ENCODE results near the gene VRK1. TPM values are rescaled to one million over a fixed set of nuclear protein-coding genes. Genes with fewer than 3 reads are reported as not detected.

Gene VRK1
- total RNA-seq, 2 donors from 2014 or later: 11.3 to 14.6 TPM

DNA sequence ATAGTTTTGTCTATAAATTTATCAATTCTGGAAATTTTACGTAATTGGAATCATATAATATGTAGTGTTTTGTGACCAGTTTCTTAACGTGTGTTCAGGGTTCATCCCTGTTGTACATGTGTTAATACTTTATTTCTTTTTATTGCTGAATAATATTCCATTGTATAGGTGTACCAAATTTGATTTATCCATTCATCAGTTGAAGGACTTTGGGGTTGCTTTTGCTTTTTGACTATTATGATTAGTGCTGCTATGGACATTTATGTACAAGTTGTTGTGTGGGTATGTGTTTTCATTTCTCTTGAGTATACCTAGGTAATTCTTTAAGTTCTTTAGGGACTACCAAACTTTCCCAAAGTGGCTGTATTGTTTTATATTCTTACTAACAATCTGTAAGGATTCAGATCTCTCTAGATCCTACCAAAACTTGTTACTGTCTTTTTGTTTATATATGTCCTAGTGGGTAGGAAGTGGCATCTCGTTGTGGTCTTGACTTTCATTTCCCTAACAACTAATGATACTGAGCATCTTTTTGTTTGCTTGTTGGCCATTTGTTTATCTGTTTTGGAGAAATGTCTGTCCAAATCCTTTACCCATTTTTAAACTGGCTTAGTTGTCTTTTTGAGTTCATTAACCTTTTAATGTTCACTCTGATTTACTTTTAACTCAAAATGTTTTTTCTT lies 14.9 kb downstream of the VRK1 start:
- ATAC-seq (no peak), DNase-seq (no peak)
- intact Hi-C loops (cut with DNase I, micrococcal nuclease): no loop called here

DNA sequence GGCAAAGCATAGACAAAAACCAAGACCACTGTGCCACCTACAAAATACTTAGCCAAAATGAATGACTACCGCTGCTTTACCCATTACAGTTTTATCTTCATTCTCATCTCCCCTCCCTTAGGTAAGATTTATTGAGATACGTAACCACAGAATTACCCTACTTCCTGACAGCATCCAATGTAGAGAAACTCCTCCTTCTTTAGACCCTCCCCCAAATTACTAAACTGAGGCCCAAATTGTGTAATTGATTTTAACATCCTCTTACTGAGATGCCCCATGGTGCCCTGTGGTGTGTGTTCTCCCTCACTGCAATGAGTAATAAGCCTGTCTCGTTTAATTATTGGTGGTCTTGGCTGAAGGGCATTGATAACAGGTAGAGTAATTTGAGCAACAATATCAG lies 19.1 kb downstream of the VRK1 start:
- DNase-seq (no peak), ATAC-seq (no peak)
- intact Hi-C loops (cut with DNase I, micrococcal nuclease): no loop called here

DNA sequence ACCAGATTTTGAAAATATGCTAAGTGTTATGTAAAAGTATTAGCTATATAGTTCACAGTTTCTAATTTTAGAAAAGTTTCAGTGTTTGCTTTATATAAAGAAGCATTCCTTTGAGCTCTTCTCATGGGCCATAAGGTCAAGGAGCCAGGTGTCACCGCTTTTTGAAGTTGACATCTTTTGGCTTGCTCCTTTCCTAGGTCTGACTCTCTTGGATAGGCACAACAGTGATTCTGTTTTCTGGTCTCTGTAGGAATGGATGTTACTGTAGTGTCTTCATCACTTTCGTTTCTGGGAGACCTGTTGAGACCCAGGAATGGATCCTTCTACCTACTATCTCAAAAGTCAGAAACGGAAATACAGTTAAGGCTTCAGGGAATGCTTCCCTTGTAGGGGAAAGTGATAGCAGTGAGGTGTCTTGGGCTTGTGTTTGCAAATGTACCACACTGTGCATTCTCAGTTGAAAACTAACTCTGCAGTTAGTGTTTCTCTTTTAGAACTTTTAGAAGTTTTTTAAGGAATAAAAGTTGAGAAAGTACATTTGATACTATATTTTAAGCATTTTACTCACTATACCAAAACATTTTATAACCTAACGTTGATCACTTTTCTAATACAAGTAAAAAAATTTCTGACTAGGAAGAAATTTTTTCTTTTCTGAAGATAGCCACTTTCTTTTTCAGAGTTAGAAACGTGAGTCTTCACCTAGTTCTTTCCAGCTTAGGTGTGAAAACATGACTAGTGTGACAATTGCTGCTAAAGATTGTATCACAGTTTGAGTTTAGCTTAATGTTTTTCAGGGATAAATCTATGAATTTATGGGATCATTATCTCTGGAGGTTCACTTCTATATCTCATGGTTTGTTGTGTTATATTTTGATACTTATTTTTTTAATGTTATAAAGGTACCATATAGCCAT lies 20.8 kb downstream of the VRK1 start:
- DNase-seq (no peak), ATAC-seq (no peak)
- intact Hi-C loops (cut with DNase I, micrococcal nuclease): no loop called here

DNA sequence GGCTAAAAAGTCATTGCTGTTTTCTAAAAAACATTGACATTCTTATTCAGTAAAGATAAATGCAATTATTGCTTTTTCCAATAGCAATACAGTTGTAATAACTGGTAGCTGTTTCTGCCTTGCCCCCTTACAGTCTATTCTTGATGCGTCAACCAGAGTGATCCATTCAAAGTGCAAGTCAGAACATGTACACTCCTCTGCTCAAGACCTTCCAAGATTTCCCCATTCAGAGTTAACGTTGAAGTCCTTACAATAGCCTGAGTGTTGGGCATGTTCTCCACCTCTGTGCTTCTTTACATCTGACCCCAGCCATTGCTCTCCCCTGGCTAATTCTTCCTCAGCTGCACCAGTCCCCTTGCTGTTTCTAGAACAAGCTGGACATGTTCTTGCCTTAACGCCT lies 24.3 kb downstream of the VRK1 start:
- no peak for ATAC-seq
- intact Hi-C loops (cut with DNase I, micrococcal nuclease): no loop called here
- DNase-seq: no peak

DNA sequence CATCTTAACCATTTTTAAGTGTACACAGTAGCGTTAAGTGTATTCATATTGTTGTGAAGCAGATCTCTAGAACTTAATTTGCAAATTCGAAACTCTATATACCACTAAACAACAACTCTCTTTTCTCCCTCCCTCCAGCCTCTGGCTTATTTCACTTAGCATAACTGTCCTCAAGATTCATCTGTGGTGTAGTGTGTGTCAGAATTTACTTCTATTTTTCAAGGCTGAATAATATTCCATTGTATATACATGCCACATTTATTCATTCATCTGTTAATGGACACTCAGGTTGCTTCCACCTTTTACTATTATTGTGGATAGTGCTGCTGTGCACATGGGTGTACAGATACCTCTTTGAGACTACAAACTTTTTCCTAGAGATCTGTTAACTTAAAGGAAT lies 26.5 kb downstream of the VRK1 start:
- no peak for ATAC-seq
- intact Hi-C loops (cut with DNase I, micrococcal nuclease): no loop called here
- no peak for DNase-seq

DNA sequence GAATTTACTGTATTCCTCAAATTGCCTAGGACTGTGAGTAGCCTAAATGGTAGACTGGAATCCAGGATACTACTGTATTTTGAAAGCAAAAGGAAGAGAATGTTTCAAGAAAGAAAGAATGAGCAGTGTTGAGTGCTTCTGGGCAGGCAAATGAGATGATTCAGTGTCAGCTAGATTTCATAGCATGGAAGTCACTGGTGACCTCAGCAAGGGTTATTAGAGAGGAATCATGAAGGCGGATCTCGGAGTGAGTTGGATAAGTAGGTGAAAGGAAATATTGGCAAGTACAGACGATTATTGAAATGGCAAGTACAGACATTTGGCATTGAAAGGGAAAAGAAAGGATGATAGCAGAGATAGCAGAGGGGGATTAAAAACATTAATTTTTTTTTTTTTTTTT lies 27.1 kb downstream of the VRK1 start:
- intact Hi-C loops (cut with DNase I, micrococcal nuclease): no loop called here
- ATAC-seq (no peak), DNase-seq (no peak)

DNA sequence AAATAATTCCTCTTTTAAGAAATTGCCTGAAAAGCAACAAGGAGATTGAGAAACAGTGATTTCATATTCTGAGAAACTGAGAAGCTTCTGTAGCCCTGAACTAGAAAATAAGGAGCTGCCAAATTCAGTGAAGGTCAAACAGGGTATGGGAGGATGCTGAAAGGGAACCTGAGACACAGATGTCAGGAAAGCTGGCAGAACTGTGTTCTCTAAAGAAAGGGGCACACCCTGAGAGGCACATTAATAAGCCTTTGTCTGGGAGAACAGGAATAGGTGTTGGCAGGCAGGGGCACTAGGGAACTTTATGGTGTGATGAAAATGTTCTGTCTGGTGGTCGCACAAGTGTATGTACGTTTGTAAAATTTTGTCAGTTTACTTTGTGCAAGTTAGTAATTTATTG lies 29.6 kb downstream of the VRK1 start:
- DNase-seq: no peak
- ATAC-seq: no peak
- intact Hi-C loops (cut with DNase I, micrococcal nuclease): no loop called here

DNA sequence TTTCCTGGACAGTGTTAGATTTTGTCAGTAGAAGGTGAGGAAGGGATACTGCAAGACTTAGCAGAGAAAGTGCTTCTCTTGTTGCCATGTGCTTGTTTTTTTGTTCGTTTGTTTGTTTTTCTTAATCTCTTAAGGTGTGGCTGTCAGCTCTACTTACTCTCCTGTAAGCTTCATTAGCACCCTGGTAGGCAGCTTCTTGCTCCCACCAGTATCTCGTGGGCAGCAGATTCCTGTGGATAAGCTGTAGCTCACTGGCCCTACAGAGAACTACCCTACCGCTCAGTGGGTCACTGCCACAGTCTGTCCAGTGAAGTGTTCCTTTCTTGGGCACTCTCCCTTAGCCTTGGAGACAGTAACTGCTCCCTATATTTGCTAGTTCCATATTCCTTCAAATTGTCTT lies 30.1 kb downstream of the VRK1 start:
- intact Hi-C loops (cut with DNase I, micrococcal nuclease): no loop called here
- no peak for DNase-seq
- ATAC-seq: peak; percentile 27

DNA sequence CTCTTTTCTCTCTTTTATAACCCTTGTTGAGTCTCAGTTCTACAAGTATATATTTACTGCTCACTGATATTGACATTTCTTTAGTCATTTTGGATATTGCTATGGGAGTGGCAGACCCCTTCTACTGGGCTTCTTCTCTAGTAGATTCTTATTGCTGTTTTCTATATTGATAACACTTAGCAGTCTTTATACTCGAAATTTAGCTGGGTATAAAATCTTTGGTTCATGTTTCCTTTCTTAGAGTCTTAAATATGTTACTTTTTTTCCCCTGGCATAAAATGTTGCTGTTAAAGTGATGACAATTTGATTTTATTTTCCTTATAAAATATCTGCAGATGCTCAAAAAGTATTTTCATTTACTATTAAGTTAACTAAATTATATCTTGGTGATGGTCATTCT lies 32.6 kb downstream of the VRK1 start:
- intact Hi-C loops (cut with DNase I, micrococcal nuclease): no loop called here
- no peak for ATAC-seq
- no peak for DNase-seq

DNA sequence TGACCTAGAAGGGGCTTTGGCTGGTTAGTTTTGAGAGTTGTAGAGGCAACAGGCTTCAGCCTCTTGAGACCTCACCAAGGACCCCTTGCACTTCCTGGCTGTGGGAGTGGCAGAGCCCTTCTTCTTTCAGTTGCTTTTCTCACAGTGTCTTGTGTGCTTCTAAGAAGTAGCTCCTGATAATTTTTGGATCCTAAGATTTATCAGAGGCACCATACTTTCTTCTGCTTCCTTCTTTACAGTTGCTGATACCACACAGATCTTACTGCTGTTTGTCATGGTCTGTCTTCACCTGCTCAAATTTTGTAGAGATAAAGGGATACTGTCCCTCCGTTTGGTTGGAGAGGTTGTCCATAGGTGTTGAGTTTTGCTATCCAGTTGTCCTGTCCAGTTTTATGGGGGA lies 33.8 kb downstream of the VRK1 start:
- ATAC-seq (no peak), DNase-seq (no peak)
- intact Hi-C loops (cut with DNase I, micrococcal nuclease): no loop called here

DNA sequence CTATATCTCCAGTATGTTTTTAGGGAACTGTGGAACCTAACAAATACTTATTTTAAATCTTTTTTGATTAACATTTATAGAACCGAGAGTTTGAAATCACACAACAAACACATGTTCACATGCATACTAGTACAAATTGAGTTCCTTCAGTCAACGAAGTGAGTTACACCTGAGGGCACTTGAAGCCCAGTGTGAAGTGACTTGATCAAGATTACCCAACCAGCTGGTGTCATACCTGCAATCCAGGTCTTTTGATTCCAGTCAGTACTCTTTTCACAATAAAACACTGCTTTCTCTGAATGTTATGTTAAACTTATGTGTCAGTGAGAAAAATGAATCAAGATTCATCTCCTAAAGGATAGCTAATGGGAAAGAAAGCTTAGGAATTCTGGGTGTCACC lies 35.2 kb downstream of the VRK1 start:
- intact Hi-C loops (cut with DNase I, micrococcal nuclease): no loop called here
- ATAC-seq (no peak), DNase-seq (no peak)

DNA sequence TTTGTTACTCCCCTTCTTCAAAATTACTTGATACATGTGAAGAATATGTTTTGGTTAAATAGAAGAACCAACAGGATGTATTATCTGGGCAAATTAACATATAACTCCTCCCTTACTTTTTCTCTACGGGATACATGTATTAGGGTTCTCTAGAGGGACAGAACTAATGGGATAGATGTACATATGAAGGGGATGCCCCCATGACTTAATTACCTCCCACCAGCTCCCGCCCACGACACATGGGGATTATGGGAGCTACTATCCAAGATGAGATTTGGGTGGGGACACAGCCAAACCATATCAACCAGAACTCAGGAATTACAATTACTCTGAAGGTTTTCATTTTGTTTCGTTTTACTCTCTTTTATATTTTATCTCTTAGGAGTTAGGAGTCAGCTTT lies 41.3 kb downstream of the VRK1 start:
- no peak for ATAC-seq
- DNase-seq: no peak
- intact Hi-C loops (cut with DNase I, micrococcal nuclease): no loop called here

DNA sequence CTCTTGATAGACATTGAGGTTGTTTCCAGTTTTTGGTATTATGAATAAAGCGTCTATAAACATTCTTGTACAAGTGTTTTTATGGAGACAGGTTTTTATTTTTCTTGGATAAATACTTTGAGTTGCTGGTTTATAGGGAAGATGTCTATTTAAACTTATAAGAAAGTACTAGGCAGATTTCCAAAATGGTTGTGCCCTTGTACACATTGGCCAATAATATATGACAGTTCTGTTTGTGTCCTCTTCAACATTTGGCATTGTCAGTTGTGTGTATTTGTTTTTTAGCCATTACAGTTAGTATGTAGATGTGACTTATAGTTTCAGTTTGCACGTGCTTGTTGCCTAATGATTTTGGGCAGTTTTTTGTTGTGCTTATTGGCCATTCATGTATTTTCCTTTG lies 42.1 kb downstream of the VRK1 start:
- intact Hi-C loops (cut with DNase I, micrococcal nuclease): no loop called here
- DNase-seq: no peak

DNA sequence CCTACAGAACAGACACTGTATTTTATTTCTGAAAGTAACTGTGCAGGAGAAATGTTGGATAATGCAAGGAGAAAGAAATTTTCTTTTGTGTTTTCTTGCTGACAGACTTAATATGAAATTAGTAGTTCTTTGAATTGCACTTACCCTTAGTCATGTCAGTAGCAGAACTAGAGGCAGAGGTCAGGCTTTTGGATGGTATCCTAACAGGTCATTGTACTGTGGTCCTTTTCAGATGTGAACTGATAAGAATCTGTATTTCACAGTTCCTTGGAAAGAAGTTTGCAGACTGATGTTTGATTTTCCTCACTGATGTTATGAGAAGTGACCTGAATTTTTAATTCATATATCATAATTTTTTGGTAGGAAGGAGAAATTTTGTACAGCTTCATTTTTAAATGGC lies 46.0 kb downstream of the VRK1 start:
- intact Hi-C loops (cut with DNase I, micrococcal nuclease): no loop called here
- DNase-seq (no peak), ATAC-seq (no peak)

More for the DNA sequence above, 42.1 kb downstream of the VRK1 start:
- ATAC-seq: no peak

DNA sequence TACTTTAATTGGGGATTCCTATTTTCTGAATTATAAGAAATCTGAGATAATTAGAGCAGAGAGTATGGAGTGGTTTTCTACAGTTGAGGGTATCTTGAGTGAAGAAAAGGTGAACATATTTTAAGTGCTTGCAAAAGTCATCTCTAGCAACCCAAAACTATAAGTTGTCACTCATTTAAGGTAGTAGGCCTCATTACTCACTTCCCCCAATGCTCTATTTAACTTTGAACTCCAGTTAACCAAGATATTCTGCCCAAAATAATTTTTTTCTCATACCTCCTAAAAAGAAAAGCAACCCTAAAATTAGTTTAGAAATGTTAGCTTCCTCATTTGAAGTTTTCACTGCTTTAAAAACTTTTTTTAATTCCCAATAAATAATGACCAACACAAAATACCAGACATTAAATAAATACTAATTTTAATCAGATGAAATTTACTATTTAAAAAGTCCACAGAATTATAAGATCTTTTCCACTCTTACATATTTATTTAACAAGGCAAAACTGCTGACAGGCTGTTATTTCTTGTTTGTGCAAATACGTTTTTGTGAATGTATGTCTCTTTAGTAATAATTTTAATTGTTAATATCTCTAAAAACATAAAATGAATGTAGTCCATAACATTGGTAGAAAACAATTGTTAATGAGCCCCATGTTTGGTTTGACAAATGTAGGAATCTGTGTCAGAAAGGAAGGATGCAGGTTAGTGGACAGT lies 47.8 kb downstream of the VRK1 start:
- no peak for ATAC-seq
- intact Hi-C loops (cut with DNase I, micrococcal nuclease): no loop called here
- no peak for DNase-seq

DNA sequence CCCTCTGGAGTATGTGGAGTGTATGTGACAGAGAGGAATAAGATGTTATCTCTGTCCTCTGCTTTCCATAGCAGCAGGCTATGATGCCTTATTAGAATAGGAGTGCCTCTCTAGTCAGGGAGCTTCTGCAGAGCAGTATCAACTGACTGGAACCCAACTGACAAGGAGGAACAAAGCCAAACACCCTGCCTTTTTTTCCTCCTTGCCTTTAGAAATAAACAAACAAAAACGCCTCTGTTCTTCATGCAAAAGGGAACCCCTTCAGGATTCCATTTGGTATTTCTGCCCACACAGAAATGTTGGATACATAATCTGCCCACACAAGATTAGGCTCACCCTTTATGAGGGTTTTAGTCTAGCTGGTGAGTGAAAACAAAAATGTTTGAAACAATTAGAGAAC lies 50.3 kb downstream of the VRK1 start:
- ATAC-seq (no peak), DNase-seq (no peak)
- intact Hi-C loops (cut with DNase I, micrococcal nuclease): no loop called here

DNA sequence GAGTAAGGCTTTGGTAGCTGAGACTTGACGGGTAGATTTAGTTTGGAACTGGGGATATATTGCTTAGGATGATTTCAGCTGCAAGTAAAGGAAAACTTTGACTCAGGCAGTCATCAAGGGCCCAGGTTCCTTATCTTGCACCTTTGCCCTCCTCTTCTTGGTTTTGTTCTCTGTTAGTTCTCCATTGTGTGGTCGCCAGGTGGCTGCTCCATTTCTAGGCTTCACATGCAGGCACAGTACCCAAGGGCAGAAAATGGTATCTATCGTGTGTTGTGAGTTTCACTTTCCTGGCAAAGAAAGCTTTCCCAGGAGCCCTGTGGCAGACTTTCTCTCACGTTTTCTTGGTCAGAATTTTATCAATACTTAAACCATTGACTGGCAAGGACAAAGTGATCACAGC lies 50.8 kb downstream of the VRK1 start:
- ATAC-seq (no peak), DNase-seq (no peak)
- intact Hi-C loops (cut with DNase I, micrococcal nuclease): no loop called here

DNA sequence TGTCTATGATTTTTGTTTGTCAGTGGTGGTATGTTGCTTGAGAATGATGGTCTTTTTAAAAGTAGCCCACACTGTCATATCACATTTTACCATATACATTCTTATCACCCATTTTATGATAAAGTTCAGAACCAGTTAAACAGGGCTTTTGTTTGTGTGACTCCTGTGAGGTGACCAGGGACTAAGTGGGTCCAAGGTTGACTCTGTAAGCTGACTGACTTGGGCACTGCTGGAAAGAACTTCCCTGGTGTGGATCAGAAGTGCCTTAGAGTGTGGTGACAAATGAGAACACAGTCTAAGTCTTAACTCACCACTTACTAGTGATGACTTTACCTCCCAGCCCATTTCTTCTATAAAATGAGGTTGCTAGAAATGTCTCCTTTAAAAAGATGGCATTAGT lies 52.6 kb downstream of the VRK1 start:
- DNase-seq (no peak), ATAC-seq (no peak)
- intact Hi-C loops (cut with DNase I, micrococcal nuclease): no loop called here

DNA sequence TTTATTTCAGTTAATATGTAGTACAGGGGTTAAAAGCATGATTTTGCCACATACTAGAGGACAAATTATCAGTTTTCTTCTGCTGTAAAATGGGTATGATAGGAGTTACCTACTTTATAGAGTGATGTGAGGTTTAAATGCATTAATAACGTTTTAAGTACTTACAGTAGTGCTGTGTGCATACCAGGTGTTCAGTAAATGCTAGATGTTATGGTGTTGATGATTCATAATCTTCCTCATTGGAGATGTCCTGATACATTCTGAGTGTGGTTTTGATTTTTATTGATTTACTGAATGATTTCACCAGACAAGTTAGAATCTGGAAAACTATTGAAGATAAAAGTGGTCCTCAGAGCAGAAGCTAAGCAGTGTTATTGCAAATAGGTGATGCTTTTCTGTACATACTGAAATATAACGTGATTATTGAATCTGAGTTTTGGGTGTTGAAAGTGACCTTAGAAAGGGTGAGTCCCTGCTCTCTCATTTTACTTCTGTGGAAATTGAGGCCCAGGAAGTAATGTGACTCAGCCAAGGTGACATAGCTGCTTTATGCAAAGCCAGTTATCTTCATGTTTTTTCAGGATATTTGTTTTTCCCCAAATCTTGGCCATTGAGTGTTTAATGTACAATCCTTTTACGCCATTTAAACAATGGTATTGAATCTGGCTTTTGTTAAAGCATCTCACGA lies 54.7 kb downstream of the VRK1 start:
- no peak for DNase-seq
- intact Hi-C loops (cut with DNase I, micrococcal nuclease): no loop called here
- ATAC-seq: no peak

Measured in left colon (tissue), 2 donors.